Ascending aorta (tissue), 2 donors: ENCODE measurements around the gene KIRREL2. TPM values are rescaled to one million over a fixed set of nuclear protein-coding genes. Genes with fewer than 3 reads are reported as not detected.

Experiments used
- DNase-seq, 2 donors: peaks; one replicate each; pipeline ENCODE4 v3.0.0-alpha.2; 2019; ENCODE audit warnings: low spot score in 2 of 2
- H3K27ac ChIP-seq, 2 donors: fragments of 200-600 bp; sonication (generic); one replicate each; pipeline ENCODE4 v1.5.1; 2016 to 2017; ENCODE audit warnings: mild to moderate bottlenecking in 1 of 2
- H3K27me3 ChIP-seq: fragments of 200-600 bp; sonication (generic); one replicate; pipeline ENCODE4 v1.5.1; 2017
- H3K36me3 ChIP-seq, 2 donors: fragments of 200-600 bp; sonication (generic); one replicate each; pipeline ENCODE4 v1.5.1; 2016
- H3K4me1 ChIP-seq, 2 donors: fragments of 200-600 bp; sonication (generic); one replicate each; pipeline ENCODE4 v1.5.1; 2016 to 2017; ENCODE audit warnings: mild to moderate bottlenecking in 1 of 2
- H3K4me3 ChIP-seq, 2 donors: fragments of 200-600 bp; sonication (generic); one replicate each; pipeline ENCODE4 v1.5.1; 2016 to 2017; ENCODE audit warnings: mild to moderate bottlenecking in 1 of 2
- H3K9me3 ChIP-seq, 2 donors: fragments of 200-600 bp; sonication (generic); one replicate each; pipeline ENCODE4 v1.5.1; 2016
- CTCF ChIP-seq, 3 experiments: fragments of 200-600 bp in 2 of 3; fragments of 450-650 bp in 1 of 3; sonication (generic) in 2 of 3; IDR thresholded peaks; one replicate each; pipeline ENCODE4 v1.5.1; 2016 to 2019; ENCODE audit warnings: antibody characterized with exemption in 3 of 3, mild to moderate bottlenecking in 1 of 3, moderate library complexity in 1 of 3
- intact Hi-C: fragments of 100-400 bp; cut with DNase I; formaldehyde crosslinking; loops from one replicate; pipeline ENCODE4 v1.15.1; 2023
- total RNA-seq: library from RNA; depleted of rRNA; stranded (reverse); fragments of >200 nt; gene quantifications from one replicate; pipeline ENCODE4 v1.1.0, GENCODE V29; 2016

The KIRREL2 gene
- total RNA-seq, 1 donor from 2014 or later: not detected

GRCh38 chr19:35901055-35901644, 44.4 kb downstream of the KIRREL2 start:
- peaks cover 7 to 8% of the 10 kb centered on the region in 2 donors for H3K36me3 ChIP-seq
- H3K27ac ChIP-seq: peak overlapping the region; percentile 54 to 76
- no peaks in the 10 kb centered on the region for H3K27me3 ChIP-seq
- no peak for DNase-seq
- no peaks in the 10 kb centered on the region for H3K9me3 ChIP-seq
- intact Hi-C loops: no loop called here
- peak overlapping the region in 1 of 2 donors; percentile 76 for H3K4me3 ChIP-seq
- no peak for TF ChIP-seq CTCF (IDR thresholded peaks at IDR 0.05)
- H3K4me1 ChIP-seq: peaks cover 3 to 10% of the 10 kb centered on the region in 2 donors

GRCh38 chr19:35901854-35902661, 45.3 kb downstream of the KIRREL2 start, which contains the start of gene HCST:
Gene HCST (plus strand): TSS chr19:35902529. CDS start chr19:35902594, 65 bp downstream.
- TF ChIP-seq CTCF (IDR thresholded peaks at IDR 0.05): no peak
- Histone ChIP-seq H3K4me1 (peaks cover 3 to 10% of the 10 kb centered on the region in 2 donors), H3K4me3 (peak within 1 kb of the TSS in 1 of 2 donors; percentile 29), H3K36me3 (no peaks in the 10 kb centered on the region), H3K27me3 (no peaks in the 10 kb centered on the region), H3K27ac (peak within 1 kb of the TSS; percentile 54 to 76), H3K9me3 (no peaks in the 10 kb centered on the region)
- no peak for DNase-seq
- intact Hi-C loops: no loop called here

- TF ChIP-seq CTCF (IDR thresholded peaks at IDR 0.05): no peak
- no peak for DNase-seq
- Histone ChIP-seq H3K27me3 (no peaks in the 10 kb centered on the region), H3K36me3 (no peaks in the 10 kb centered on the region), H3K9me3 (no peaks in the 10 kb centered on the region), H3K27ac (peak overlapping the region; percentile 29 to 41), H3K4me3 (peak overlapping the region in 1 of 2 donors; percentile 29), H3K4me1 (peaks cover 2 to 8% of the 10 kb centered on the region in 2 donors)
- intact Hi-C loops: no loop called here
These were observed 46.3 kb downstream of the KIRREL2 start for GRCh38 chr19:35902870-35903475.

- intact Hi-C loops: no loop called here
- no peak for TF ChIP-seq CTCF (IDR thresholded peaks at IDR 0.05)
- H3K27me3 ChIP-seq: no peaks in the 10 kb centered on the region
- H3K4me3 ChIP-seq: peak overlapping the region in 1 of 2 donors; percentile 29
- DNase-seq: peak; percentile 82 to 90
- H3K27ac ChIP-seq: peak overlapping the region; percentile 29 to 47
- no peaks in the 10 kb centered on the region for H3K9me3 ChIP-seq
- H3K4me1 ChIP-seq: peaks cover 0 to 1% of the 10 kb centered on the region in 2 donors
- no peaks in the 10 kb centered on the region for H3K36me3 ChIP-seq
These were observed 47.0 kb downstream of the KIRREL2 start for GRCh38 chr19:35903550-35904179.

GRCh38 chr19:35904311-35905068, 47.8 kb downstream of the KIRREL2 start:
- H3K9me3 ChIP-seq: no peaks in the 10 kb centered on the region
- peak overlapping the region; percentile 19 to 47 for H3K27ac ChIP-seq
- TF ChIP-seq CTCF (IDR thresholded peaks at IDR 0.05): no peak
- H3K27me3 ChIP-seq: no peaks in the 10 kb centered on the region
- H3K36me3 ChIP-seq: no peaks in the 10 kb centered on the region
- no peak for DNase-seq
- H3K4me1 ChIP-seq: no peaks in the 10 kb centered on the region
- H3K4me3 ChIP-seq: no peak overlapping the region
- intact Hi-C loops: no loop called here
